ENCODE data around the gene ABCB11. TPM values are rescaled to one million over a fixed set of nuclear protein-coding genes. Genes with fewer than 3 reads are reported as not detected.

The ABCB11 gene
- total and polyA plus RNA-seq, 2 of the 4 experiments (the other 2 are of a cell fraction): not detected

- no TSS peak for BruUV-seq (replicated peaks)
- H2BK120ac ChIP-seq (ENCODE audit: low read depth, low read length): no peak overlapping the region
- ATAC-seq (ENCODE audit: low read depth) (no peak), DNase-seq (no peak)
- TF ChIP-seq USF2 (IDR thresholded peaks at IDR 0.05; ENCODE audit: low read depth, low read length): no peak
- no peak for TF ChIP-seq CEBPB (IDR thresholded peaks at IDR 0.05; ENCODE audit: low read depth, low read length)
- TF ChIP-seq SMC3 (IDR thresholded peaks at IDR 0.05; ENCODE audit: low read depth, low read length): no peak
- no peak for TF ChIP-seq RCOR1 (IDR thresholded peaks at IDR 0.05; ENCODE audit: insufficient replicate concordance, low read length)
- no peak for TF ChIP-seq MXI1 (IDR thresholded peaks at IDR 0.05; ENCODE audit: borderline replicate concordance, low read depth, low read length)
- no peak for TF ChIP-seq RAD21 (IDR thresholded peaks at IDR 0.05; ENCODE audit: low read length)
- no peak for TF ChIP-seq MAFK (IDR thresholded peaks at IDR 0.05; ENCODE audit: low read depth, low read length)
- no peak for TF ChIP-seq CTCF (conservative IDR thresholded peaks at IDR 0.05; ENCODE audit: low read depth, low read length)
- no peak for TF ChIP-seq BHLHE40 (IDR thresholded peaks at IDR 0.05; ENCODE audit: low read depth, low read length)
- no peak for TF ChIP-seq POLR2A (IDR thresholded peaks at IDR 0.05; ENCODE audit: low read depth, low read length)
- no peak for TF ChIP-seq ELK1 (IDR thresholded peaks at IDR 0.05; ENCODE audit: borderline replicate concordance, low read depth, low read length)
- no peak for TF ChIP-seq CHD1 (IDR thresholded peaks at IDR 0.05; ENCODE audit: low read depth, low read length)
- no peak for TF ChIP-seq FOS (IDR thresholded peaks at IDR 0.05; ENCODE audit: low read depth, low read length)
- no peak for TF ChIP-seq NFE2L2 (IDR thresholded peaks at IDR 0.05; ENCODE audit: low read depth, low read length)
- no peak for TF ChIP-seq MAZ (IDR thresholded peaks at IDR 0.05; ENCODE audit: borderline replicate concordance, low read depth, low read length)
- no peak for TF ChIP-seq RFX5 (IDR thresholded peaks at IDR 0.05; ENCODE audit: low read depth, low read length)
- ChIA-PET CTCF (no interaction called here), POLR2A (ENCODE audit: unreplicated experiment) (no interaction called here)
- H2AK9ac ChIP-seq (replicated peaks; ENCODE audit: low read depth, low read length, poor library complexity): no peak overlapping the region
- H3K9ac ChIP-seq (ENCODE audit: low read depth, low read length): no peak overlapping the region
- no peak overlapping the region for H4K8ac ChIP-seq (ENCODE audit: low read depth in 2 of 2, low read length in 2 of 2)
- no peak overlapping the region for H2AFZ ChIP-seq (replicated peaks; ENCODE audit: low read length, poor library complexity)
- no peak overlapping the region for H3K23ac ChIP-seq (ENCODE audit: low read depth, low read length)
- dilution Hi-C loops (cut with HindIII; ENCODE audit: low sequenced_read_pairs, unreplicated experiment) (no loop called here), intact Hi-C loops (cut with micrococcal nuclease) (no loop called here), in situ Hi-C loops (cut with MboI; ENCODE audit: low sequenced_read_pairs) (no loop called here)
- H3K27ac ChIP-seq (ENCODE audit: insufficient read depth, low read length): no peak overlapping the region
- H4K91ac ChIP-seq (ENCODE audit: insufficient read depth, low read depth, low read length): no peak overlapping the region
- no peaks in the 10 kb centered on the region for H3K36me3 ChIP-seq (ENCODE audit: control insufficient read depth, insufficient read depth, low read length)
- H2AK5ac ChIP-seq (ENCODE audit: low read depth, low read length): no peak overlapping the region
- no peak overlapping the region for H3K4ac ChIP-seq (ENCODE audit: low read depth, low read length)
- no peaks in the 10 kb centered on the region for H3K4me1 ChIP-seq (ENCODE audit: control insufficient read depth, insufficient read depth, low read length)
- no peaks in the 10 kb centered on the region for H3K79me1 ChIP-seq (ENCODE audit: low read depth in 1 of 2, low read length in 2 of 2)
- H2BK15ac ChIP-seq (ENCODE audit: low read depth, low read length): no peak overlapping the region
- H3K27me3 ChIP-seq (ENCODE audit: control insufficient read depth, insufficient read depth, low read length): no peaks in the 10 kb centered on the region
- H4K5ac ChIP-seq (ENCODE audit: low read depth, low read length): no peak overlapping the region
- no peaks in the 10 kb centered on the region for H3K9me3 ChIP-seq (ENCODE audit: control insufficient read depth, insufficient read depth, low read length)
- no peak overlapping the region for H2BK20ac ChIP-seq (ENCODE audit: low read depth, low read length)
- H3K9me1 ChIP-seq (ENCODE audit: insufficient read depth, low read length): no peaks in the 10 kb centered on the region
- no peak overlapping the region for H3K56ac ChIP-seq (ENCODE audit: extremely low read depth, insufficient read depth, low read length)
- no peaks in the 10 kb centered on the region for H4K20me1 ChIP-seq (ENCODE audit: insufficient read depth, low read length)
- no CpG with 5 or more reads among the region's 3 CpGs for WGBS, 2 experiments (ENCODE audit: extremely low coverage in 2 of 2, insufficient read length in 1 of 2)
- no peak overlapping the region for H3K18ac ChIP-seq (ENCODE audit: low read depth, low read length)
- H3K14ac ChIP-seq (replicated peaks; ENCODE audit: low read depth, low read length): no peak overlapping the region
- no peak overlapping the region for H3K4me3 ChIP-seq (ENCODE audit: insufficient read depth, low read depth, low read length)
- no peak overlapping the region for H3K4me2 ChIP-seq (ENCODE audit: low read depth, low read length)
- no peak overlapping the region for H2BK5ac ChIP-seq (ENCODE audit: low read depth, low read length, poor library complexity, severe bottlenecking)
These were observed 23.8 kb downstream of the ABCB11 start for GRCh38 chr2:169007356-169007755.

Measured in IMR-90 (cell line).